ENCODE results near the gene LNPEP. TPM values are rescaled to one million over a fixed set of nuclear protein-coding genes. Genes with fewer than 3 reads are reported as not detected.

LNPEP gene
- total and polyA plus RNA-seq, 2 of the 13 experiments (the other 11 are each of a cell fraction or from before 2014, with no cell fraction given): 8.0 to 16.9 TPM

DNA sequence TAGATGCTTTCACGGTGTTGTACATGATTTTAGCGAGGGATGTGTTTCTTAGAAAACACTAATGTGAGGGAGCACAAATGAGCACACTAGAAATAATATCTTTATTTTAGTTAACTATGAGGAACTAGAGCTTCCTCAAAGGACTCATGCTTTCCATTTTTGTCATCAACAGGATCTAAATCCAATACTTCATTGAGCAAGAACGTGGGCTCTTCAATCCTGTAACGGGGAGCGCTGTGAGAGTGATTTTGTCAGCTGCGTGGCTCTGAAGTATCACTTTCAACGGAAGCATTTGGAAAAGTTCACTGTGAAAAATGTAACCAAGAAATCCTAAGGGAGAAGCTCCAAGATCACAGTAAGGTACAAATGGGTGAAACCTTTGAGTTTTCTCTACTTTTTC is 113.3 kb downstream of the LNPEP start:
- Histone ChIP-seq H3K9ac (ENCODE audit: insufficient read depth, low read depth, low read length) (no peak overlapping the region), H3K4me3 (replicated peaks in 1 of 3; ENCODE audit: insufficient read depth in 1 of 3, low read depth in 2 of 3, low read length in 3 of 3) (no peak overlapping the region), H2AFZ (ENCODE audit: low read length) (no peak overlapping the region), H3K9me3 (ENCODE audit: low read length) (no peaks in the 10 kb centered on the region), H3K27me3 (ENCODE audit: control insufficient read depth in 1 of 2, insufficient read depth in 2 of 2, low read length in 2 of 2) (no peaks in the 10 kb centered on the region; a peak in 1 of 5 replicates), H4K20me1 (ENCODE audit: insufficient read depth, low read length) (no peaks in the 10 kb centered on the region), H3K27ac (ENCODE audit: extremely low read length, insufficient read depth, low read length) (no peak overlapping the region), H3K4me1 (ENCODE audit: insufficient read depth, low read length) (no peaks in the 10 kb centered on the region), H3K4me2 (ENCODE audit: low read depth, low read length) (no peak overlapping the region), H3K79me2 (ENCODE audit: insufficient read depth, low read length) (no peaks in the 10 kb centered on the region), H3K36me3 (replicated peaks in 1 of 2; ENCODE audit: control insufficient read depth in 1 of 2, insufficient read depth in 2 of 2, low read length in 2 of 2) (no peaks in the 10 kb centered on the region)
- FAIRE-seq (no peak), DNase-seq (ENCODE audit: low spot score) (no peak), ATAC-seq (no peak)
- intact Hi-C loops (cut with micrococcal nuclease; ENCODE audit: unreplicated experiment): loop anchor here (10.0 kb wide), 1 partner anchor 704 kb away; no protein-coding TSS in a partner anchor
- 80% methylated on average over 7 of the region's 7 CpGs for WGBS (ENCODE audit: low lambda C conversion rate)
- POLR2A ChIA-PET: no interaction called here
- in situ Hi-C loops (cut with HindIII; ENCODE audit: extremely low pct_ligation_motif_present, low pct_unique_long_range_greater_than_20kb): no loop called here
- CTCF ChIA-PET (ENCODE audit: low intra/inter-chr PET ratio, low total read pairs): no interaction called here
- no TSS peak for BruUV-seq (replicated peaks)
- no peak for TF ChIP-seq RXRA (CRISPR knock-in tag; IDR thresholded peaks at IDR 0.05)
- TF ChIP-seq ZNF121 (CRISPR knock-in tag; IDR thresholded peaks at IDR 0.05): no peak
- TF ChIP-seq, protein P1, sequence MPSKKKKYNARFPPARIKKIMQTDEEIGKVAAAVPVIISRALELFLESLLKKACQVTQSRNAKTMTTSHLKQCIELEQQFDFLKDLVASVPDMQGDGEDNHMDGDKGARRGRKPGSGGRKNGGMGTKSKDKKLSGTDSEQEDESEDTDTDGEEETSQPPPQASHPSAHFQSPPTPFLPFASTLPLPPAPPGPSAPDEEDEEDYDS (CRISPR knock-in tag; IDR thresholded peaks at IDR 0.05): no peak
- TF ChIP-seq, protein P2, sequence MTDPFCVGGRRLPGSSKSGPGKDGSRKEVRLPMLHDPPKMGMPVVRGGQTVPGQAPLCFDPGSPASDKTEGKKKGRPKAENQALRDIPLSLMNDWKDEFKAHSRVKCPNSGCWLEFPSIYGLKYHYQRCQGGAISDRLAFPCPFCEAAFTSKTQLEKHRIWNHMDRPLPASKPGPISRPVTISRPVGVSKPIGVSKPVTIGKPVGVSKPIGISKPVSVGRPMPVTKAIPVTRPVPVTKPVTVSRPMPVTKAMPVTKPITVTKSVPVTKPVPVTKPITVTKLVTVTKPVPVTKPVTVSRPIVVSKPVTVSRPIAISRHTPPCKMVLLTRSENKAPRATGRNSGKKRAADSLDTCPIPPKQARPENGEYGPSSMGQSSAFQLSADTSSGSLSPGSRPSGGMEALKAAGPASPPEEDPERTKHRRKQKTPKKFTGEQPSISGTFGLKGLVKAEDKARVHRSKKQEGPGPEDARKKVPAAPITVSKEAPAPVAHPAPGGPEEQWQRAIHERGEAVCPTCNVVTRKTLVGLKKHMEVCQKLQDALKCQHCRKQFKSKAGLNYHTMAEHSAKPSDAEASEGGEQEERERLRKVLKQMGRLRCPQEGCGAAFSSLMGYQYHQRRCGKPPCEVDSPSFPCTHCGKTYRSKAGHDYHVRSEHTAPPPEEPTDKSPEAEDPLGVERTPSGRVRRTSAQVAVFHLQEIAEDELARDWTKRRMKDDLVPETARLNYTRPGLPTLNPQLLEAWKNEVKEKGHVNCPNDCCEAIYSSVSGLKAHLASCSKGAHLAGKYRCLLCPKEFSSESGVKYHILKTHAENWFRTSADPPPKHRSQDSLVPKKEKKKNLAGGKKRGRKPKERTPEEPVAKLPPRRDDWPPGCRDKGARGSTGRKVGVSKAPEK (CRISPR knock-in tag; IDR thresholded peaks at IDR 0.05; ENCODE audit: borderline replicate concordance): no peak
- TF ChIP-seq ZSCAN29 (CRISPR knock-in tag; conservative IDR thresholded peaks at IDR 0.05): no peak
- no peak for TF ChIP-seq FOSL2 (CRISPR knock-in tag; IDR thresholded peaks at IDR 0.05)
- TF ChIP-seq SOX6 (IDR thresholded peaks at IDR 0.05): no peak
- no peak for TF ChIP-seq SOX6 (CRISPR knock-in tag; IDR thresholded peaks at IDR 0.05)
- no peak for TF ChIP-seq MED13 (CRISPR knock-in tag; IDR thresholded peaks at IDR 0.05)
- TF ChIP-seq ZBTB7B (CRISPR knock-in tag; IDR thresholded peaks at IDR 0.05): no peak

Measured in HepG2 (cell line).